Heart right ventricle (tissue), 16 donors: ENCODE measurements around the gene CYP24A1. TPM values are rescaled to one million over a fixed set of nuclear protein-coding genes. Genes with fewer than 3 reads are reported as not detected.
A peak's percentile ranks its signal among the peaks of the same experiment; 100 is the strongest.

Source experiments
- ATAC-seq, 8 donors: fragments of 200-7000 bp; cut with Tn5 transposase; one replicate each; pipeline ENCODE4 v1.9.1; 2020; ENCODE audit warnings: mild to moderate bottlenecking in 8 of 8, moderate library complexity in 8 of 8, moderate number of reproducible peaks in 1 of 8
- DNase-seq, 2 donors: peaks; one replicate each; pipeline ENCODE4 v3.0.0-alpha.2; 2020
- H3K27ac ChIP-seq, 10 donors: fragments of 200-600 bp; sonication (generic) in 2 of 10; one replicate each; pipeline versions ENCODE4 v1.5.0 to v1.8.0; 2020 to 2022; ENCODE audit warnings: mild to moderate bottlenecking in 3 of 10
- H3K27me3 ChIP-seq, 7 donors: fragments of 200-600 bp; one replicate each; pipeline ENCODE4 v1.8.0; 2021 to 2022; ENCODE audit warnings: mild to moderate bottlenecking in 2 of 7
- H3K36me3 ChIP-seq, 9 donors: fragments of 200-600 bp; sonication (generic) in 1 of 9; one replicate each; pipeline versions ENCODE4 v1.5.0 to v1.8.0; 2020 to 2022; ENCODE audit warnings: mild to moderate bottlenecking in 2 of 9
- H3K4me1 ChIP-seq, 9 donors: fragments of 200-600 bp; sonication (generic) in 1 of 9; one replicate each; pipeline versions ENCODE4 v1.5.0 to v1.8.0; 2020 to 2022; ENCODE audit warnings: mild to moderate bottlenecking in 4 of 9
- H3K4me3 ChIP-seq, 10 donors: fragments of 200-600 bp; sonication (generic) in 2 of 10; one replicate each; pipeline versions ENCODE4 v1.5.0 to v1.8.0; 2020 to 2022; ENCODE audit warnings: mild to moderate bottlenecking in 7 of 10, moderate library complexity in 2 of 10
- H3K9me3 ChIP-seq, 11 donors: fragments of 200-600 bp in 10 of 11; sonication (generic) in 2 of 11; one replicate each; pipeline versions ENCODE4 v1.5.0 to v1.8.0; 2013 to 2022; ENCODE audit warnings: mild to moderate bottlenecking in 2 of 11, control low read depth in 1 of 11, moderate library complexity in 1 of 11
- WGBS, 2 donors: extraction: QIAGEN DNeasy Blood & Tissue Kit; methylation state at CpG; one replicate each; pipeline ENCODE4 v1.1.7; 2013; ENCODE audit warnings: inconsistent platforms in 1 of 2; 5-methylcytosine and 5-hydroxymethylcytosine counted together
- intact Hi-C, 10 donors: fragments of 100-400 bp; cut with DNase I; formaldehyde crosslinking; loops; one replicate each; pipeline versions ENCODE4 v1.11.1 to v1.14.2; 2022
- long read RNA-seq, 3 donors: library from polyadenylated mRNA; unstranded; transcript quantifications; one replicate each; pipeline ENCODE4 v2.0.0, GENCODE V29; 2020 to 2021
- polyA plus RNA-seq, 2 donors: library from polyadenylated mRNA; stranded (reverse); fragments of 200-250 nt; gene quantifications; one replicate each; pipeline ENCODE4 v1.2.3, GENCODE V29; 2013
- total RNA-seq, 10 donors: library from RNA; stranded (reverse); fragmentation: NEBNext Ultra II Directional in 3 of 10; extraction: Animal tissue kit (Norgen Biotek cat#: 25700) in 3 of 10; gene quantifications; one replicate each; pipeline versions ENCODE4 v1.2.1 to v1.2.4, GENCODE V29; 2021 to 2023
- TF ChIP-seq, protein P1 (sequence below), 9 donors: fragments of 200-600 bp; sonication (generic) in 2 of 9; IDR thresholded peaks; one replicate each; pipeline versions ENCODE4 v1.5.0 to v1.8.0; 2021 to 2022; ENCODE audit warnings: antibody characterized with exemption in 9 of 9, mild to moderate bottlenecking in 5 of 9, moderate library complexity in 1 of 9
- donor health status: Arrhythmogenic right ventricular cardiomyopathy.
- donor health status: ischemic (EF 13 %, LVEDD 7.1; RV severe dilation, severe dysfunction).
- donor health status: healthy with polysubstance abuse.
- donor health status: DM: no; HTN: yes; CAD: no.
- donor health status: DM: no; HTN: no; CAD: no.
- donor health status: ischemic (EF 25% LVEDD 6.9; RV normal size, moderate dysfunction).
- donor health status: ischemic (EF 25% LVEDD 5.7; RV mildly dilated, moderate dysfunction).
- donor health status: healthy.
- donor health status: DM: yes; HTN: yes; CAD: no.
- donor health status: Ischemic cardiomyopathy.
- donor health status: ischemic (EF 35%, LVEDD 5.7; RV mildly dilated, moderate dysfunction).
- donor health status: nonischemic (EF 11% LVEDD 7.7; RV severe dilation, severe dysfunction).
- donor health status: DM: yes; HTN: yes; CAD: no.
- donor health status: PGD.
- donor health status: ischemic (EF 29% LVEDD 5.4; RV normal size, mild dysfunction).
- donor health status: nonischemic (EF 23%, LVEDD 6.1; RV moderate dilation, normal function).

CYP24A1 gene
- total RNA-seq (not detected), polyA plus RNA-seq (not detected)
- long read RNA-seq, donor 1 = 0 reads
- long read RNA-seq, donor 2 = 0 reads
- long read RNA-seq, donor 3 = 0 reads

- Histone ChIP-seq H3K4me1 (peaks cover 0 to 29% (median 21%) of the 10 kb centered on the region in 9 donors), H3K36me3 (no peaks in the 10 kb centered on the region), H3K4me3 (peak within 1 kb of the TSS in 8 of 10 donors; percentile 5 to 29 (median 12)), H3K27ac (no peak within 1 kb of the TSS), H3K27me3 (peaks cover 11 to 100% (median 92%) of the 10 kb centered on the region in 7 donors), H3K9me3 (no peaks in the 10 kb centered on the region)
- ATAC-seq (peak in 1 of 8 donors; percentile 41), DNase-seq (no peak)
- intact Hi-C loops = loop anchor here in 1 of 10 donors (10.0 kb wide), 1 partner anchor 59 kb away; no protein-coding TSS in a partner anchor
- 0 to 1% methylated on average over 61 of the region's 61 CpGs for WGBS, 2 donors
- TF ChIP-seq, protein P1, sequence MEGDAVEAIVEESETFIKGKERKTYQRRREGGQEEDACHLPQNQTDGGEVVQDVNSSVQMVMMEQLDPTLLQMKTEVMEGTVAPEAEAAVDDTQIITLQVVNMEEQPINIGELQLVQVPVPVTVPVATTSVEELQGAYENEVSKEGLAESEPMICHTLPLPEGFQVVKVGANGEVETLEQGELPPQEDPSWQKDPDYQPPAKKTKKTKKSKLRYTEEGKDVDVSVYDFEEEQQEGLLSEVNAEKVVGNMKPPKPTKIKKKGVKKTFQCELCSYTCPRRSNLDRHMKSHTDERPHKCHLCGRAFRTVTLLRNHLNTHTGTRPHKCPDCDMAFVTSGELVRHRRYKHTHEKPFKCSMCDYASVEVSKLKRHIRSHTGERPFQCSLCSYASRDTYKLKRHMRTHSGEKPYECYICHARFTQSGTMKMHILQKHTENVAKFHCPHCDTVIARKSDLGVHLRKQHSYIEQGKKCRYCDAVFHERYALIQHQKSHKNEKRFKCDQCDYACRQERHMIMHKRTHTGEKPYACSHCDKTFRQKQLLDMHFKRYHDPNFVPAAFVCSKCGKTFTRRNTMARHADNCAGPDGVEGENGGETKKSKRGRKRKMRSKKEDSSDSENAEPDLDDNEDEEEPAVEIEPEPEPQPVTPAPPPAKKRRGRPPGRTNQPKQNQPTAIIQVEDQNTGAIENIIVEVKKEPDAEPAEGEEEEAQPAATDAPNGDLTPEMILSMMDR (IDR thresholded peaks at IDR 0.05) = no peak
These were observed at the start of gene CYP24A1 for GRCh38 chr20:54173653-54174456. Gene CYP24A1, minus strand, starts transcription at chr20:54173986. Its CDS starts 407 bp downstream, at chr20:54173579.

- Histone ChIP-seq H3K27ac (no peak overlapping the region), H3K4me1 (peaks cover 0 to 25% (median 15%) of the 10 kb centered on the region in 9 donors), H3K27me3 (no peaks in the 10 kb centered on the region), H3K36me3 (peaks cover 0 to 13% (median 0%) of the 10 kb centered on the region in 9 donors), H3K4me3 (no peak overlapping the region), H3K9me3 (peaks cover 0 to 9% (median 0%) of the 10 kb centered on the region in 11 donors)
- ATAC-seq (no peak), DNase-seq (no peak)
- TF ChIP-seq, protein P1 (IDR thresholded peaks at IDR 0.05) = no peak
- WGBS, 2 donors = 73 to 76% methylated on average over 5 of the region's 5 CpGs
- intact Hi-C loops = loop anchor here in 7 of 10 donors (2.0 to 10.0 kb wide), 4 partner anchors 242 to 426 kb away; partner anchors contain the start of gene DOK5 (in 1 of the 7)
These were observed 49.5 kb upstream of the CYP24A1 start for GRCh38 chr20:54223285-54223684.

GRCh38 chr20:54221996-54222890, 48.5 kb upstream of the CYP24A1 start:
- H3K27ac ChIP-seq = no peak overlapping the region
- no peaks in the 10 kb centered on the region for H3K27me3 ChIP-seq
- peaks cover 0 to 32% (median 18%) of the 10 kb centered on the region in 9 donors for H3K4me1 ChIP-seq
- 54 to 57% methylated on average over 17 of the region's 17 CpGs for WGBS, 2 donors
- TF ChIP-seq, protein P1 (IDR thresholded peaks at IDR 0.05) = no peak
- peak in 7 of 8 donors; percentile 46 to 90 (median 67) for ATAC-seq
- H3K36me3 ChIP-seq = peaks cover 0 to 19% (median 0%) of the 10 kb centered on the region in 9 donors
- no peak for DNase-seq
- intact Hi-C loops = loop anchor here in 8 of 10 donors (2.0 to 10.0 kb wide), 5 partner anchors 243 to 427 kb away; partner anchors contain the start of gene DOK5 (in 1 of the 8)
- H3K4me3 ChIP-seq = no peak overlapping the region
- H3K9me3 ChIP-seq = no peaks in the 10 kb centered on the region
